Nephron (organoid): Measurements from ENCODE around the gene IPO4.

Experiments
- H3K27ac Mint-ChIP-seq, 3 experiments: 2 replicates each; pipeline ENCODE4 v1.8.0; 2020; ENCODE audit warnings: mixed read lengths in 3 of 3, mild to moderate bottlenecking in 2 of 3, moderate library complexity in 1 of 3
- H3K27me3 Mint-ChIP-seq: 2 replicates; pipeline ENCODE4 v1.8.0; 2021; ENCODE audit warnings: low read depth, mild to moderate bottlenecking, moderate library complexity, mixed read lengths
- H3K36me3 Mint-ChIP-seq: 2 replicates; pipeline ENCODE4 v1.8.0; 2020; ENCODE audit warnings: low read depth, mixed read lengths
- H3K4me1 Mint-ChIP-seq: 2 replicates; pipeline ENCODE4 v1.8.0; 2020; ENCODE audit warnings: mixed read lengths
- H3K4me3 Mint-ChIP-seq, 3 experiments: 2 replicates each; pipeline ENCODE4 v1.8.0; 2020; ENCODE audit warnings: mild to moderate bottlenecking in 3 of 3, mixed read lengths in 3 of 3, moderate library complexity in 2 of 3
- H3K9me3 Mint-ChIP-seq: 2 replicates; pipeline ENCODE4 v1.8.0; 2020; ENCODE audit warnings: mixed read lengths
- CTCF ChIP-seq, 3 experiments: fragments of 200-600 bp; sonication (generic); IDR thresholded peaks; one replicate each; pipeline ENCODE4 v1.5.0; 2021; ENCODE audit warnings: antibody characterized with exemption in 3 of 3; ENCODE audit not compliant: unreplicated experiment in 3 of 3

Gene IPO4

DNA sequence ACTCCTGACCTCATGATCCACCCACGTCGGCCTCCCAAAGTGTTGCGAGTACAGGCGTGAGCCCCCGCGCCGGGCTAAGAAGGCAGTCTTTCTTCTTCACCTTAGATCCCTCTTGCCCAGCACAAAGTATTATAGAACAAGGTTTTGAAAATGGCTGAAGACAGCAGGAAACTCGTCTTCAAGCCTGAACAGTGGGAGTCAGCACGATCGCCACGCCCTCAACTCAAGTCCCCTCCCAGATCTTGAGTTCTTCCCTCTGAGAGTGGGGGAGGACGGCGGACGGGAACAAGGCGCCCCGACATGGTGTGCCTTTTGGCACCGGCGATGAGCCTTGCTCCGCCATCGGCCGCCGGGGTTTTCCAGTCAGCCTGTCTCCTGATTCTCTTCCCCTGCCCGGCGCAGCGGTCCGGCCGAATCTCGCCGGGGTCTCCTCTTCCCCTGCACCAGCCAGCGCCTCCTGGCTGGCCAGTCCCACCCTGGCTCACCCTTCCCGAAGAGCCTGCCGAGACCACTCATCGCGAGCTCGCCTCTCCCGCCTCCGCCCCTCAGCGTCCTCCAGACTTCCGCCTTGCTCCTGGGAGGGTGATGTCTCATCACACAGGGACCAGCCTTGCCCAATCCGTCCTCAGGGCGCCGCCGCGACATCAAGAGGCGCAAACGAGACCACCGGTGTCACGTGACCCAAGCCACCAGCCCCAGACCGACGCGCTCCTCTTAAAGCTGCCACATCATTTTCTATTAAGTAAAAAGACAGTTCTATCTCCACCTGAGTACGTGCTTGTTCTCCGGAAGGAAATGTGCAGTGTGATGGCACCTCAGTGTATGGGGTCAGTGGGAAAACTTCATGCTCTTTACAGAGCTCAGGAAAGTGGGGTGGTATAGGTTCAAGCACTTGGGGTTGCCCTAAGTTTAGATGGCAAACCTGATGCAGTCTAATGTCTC lies 24.6 kb upstream of the IPO4 start, which contains the start of gene CHMP4A:
Gene CHMP4A, minus strand, starts transcription at position 565 of the 942 bp plus-strand sequence. Its CDS starts 49 bp downstream, at position 516.
- peak in 1 of 3 experiments; percentile 21 for TF ChIP-seq CTCF (IDR thresholded peaks at IDR 0.05; ENCODE audit: unreplicated experiment in 3 of 3)
- H3K36me3 Mint-ChIP-seq = peaks cover 35% of the 10 kb centered on the region
- no peaks in the 10 kb centered on the region for H3K9me3 Mint-ChIP-seq
- no peaks in the 10 kb centered on the region for H3K27me3 Mint-ChIP-seq
- H3K4me3 Mint-ChIP-seq = peak within 1 kb of the TSS; percentile 89 to 90 (median 89)
- peaks cover 28% of the 10 kb centered on the region for H3K4me1 Mint-ChIP-seq
- peak within 1 kb of the TSS; percentile 92 to 99 (median 98) for H3K27ac Mint-ChIP-seq

- no peaks in the 10 kb centered on the region for H3K27me3 Mint-ChIP-seq
- no peak for TF ChIP-seq CTCF (IDR thresholded peaks at IDR 0.05; ENCODE audit: unreplicated experiment in 3 of 3)
- peaks cover 27% of the 10 kb centered on the region for H3K4me1 Mint-ChIP-seq
- no peaks in the 10 kb centered on the region for H3K9me3 Mint-ChIP-seq
- H3K4me3 Mint-ChIP-seq = peak overlapping the region; percentile 89 to 90 (median 89)
- H3K36me3 Mint-ChIP-seq = peaks cover 48% of the 10 kb centered on the region
- peak overlapping the region; percentile 92 to 99 (median 98) for H3K27ac Mint-ChIP-seq
Observed at GRCh38 chr14:24211311-24211710, 22.7 kb upstream of the IPO4 start.

DNA sequence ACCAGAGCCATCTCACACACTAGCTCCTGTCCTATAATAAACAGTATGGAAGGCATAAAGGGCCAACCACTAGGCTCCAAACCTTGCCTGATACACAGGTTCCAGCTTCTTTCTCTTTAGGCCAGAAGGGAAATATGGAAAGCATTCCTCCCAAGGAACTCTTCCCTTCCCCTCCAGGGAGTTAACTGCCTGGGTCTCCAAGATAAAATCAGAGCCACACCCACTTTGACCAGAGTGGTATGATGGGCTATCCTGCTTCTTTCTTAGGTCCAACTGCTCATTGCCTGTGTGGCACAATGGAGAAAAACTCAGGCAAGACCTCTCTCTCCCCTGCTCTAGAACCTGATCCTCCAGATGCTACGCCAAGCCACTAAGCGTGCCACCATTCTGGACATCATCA lies 19.0 kb upstream of the IPO4 start:
- Mint-ChIP-seq H3K36me3 (peaks cover 72% of the 10 kb centered on the region), H3K27me3 (no peaks in the 10 kb centered on the region), H3K4me3 (no peak overlapping the region), H3K9me3 (peaks cover 6% of the 10 kb centered on the region), H3K27ac (no peak overlapping the region), H3K4me1 (no peaks in the 10 kb centered on the region)
- TF ChIP-seq CTCF (IDR thresholded peaks at IDR 0.05; ENCODE audit: unreplicated experiment in 3 of 3) = no peak

GRCh38 chr14:24207104-24207551 lies 18.5 kb upstream of the IPO4 start:
- H3K4me3 Mint-ChIP-seq = no peak overlapping the region
- H3K27me3 Mint-ChIP-seq = no peaks in the 10 kb centered on the region
- H3K27ac Mint-ChIP-seq = no peak overlapping the region
- peaks cover 77% of the 10 kb centered on the region for H3K36me3 Mint-ChIP-seq
- no peak for TF ChIP-seq CTCF (IDR thresholded peaks at IDR 0.05; ENCODE audit: unreplicated experiment in 3 of 3)
- H3K9me3 Mint-ChIP-seq = peaks cover 7% of the 10 kb centered on the region
- H3K4me1 Mint-ChIP-seq = no peaks in the 10 kb centered on the region

GRCh38 chr14:24206260-24207103 lies 17.9 kb upstream of the IPO4 start:
- Mint-ChIP-seq H3K4me3 (no peak overlapping the region), H3K27me3 (no peaks in the 10 kb centered on the region), H3K36me3 (peaks cover 80% of the 10 kb centered on the region), H3K9me3 (peaks cover 7% of the 10 kb centered on the region), H3K27ac (no peak overlapping the region), H3K4me1 (no peaks in the 10 kb centered on the region)
- no peak for TF ChIP-seq CTCF (IDR thresholded peaks at IDR 0.05; ENCODE audit: unreplicated experiment in 3 of 3)
